ENCODE measurements around the gene AIRE. TPM values are rescaled to one million over a fixed set of nuclear protein-coding genes. Genes with fewer than 3 reads are reported as not detected.

AIRE gene
- total RNA-seq, 1 donor from 2014 or later = 0.17 TPM

GRCh38 chr21:44326716-44327602 lies 41.3 kb downstream of the AIRE start:
- Histone ChIP-seq H3K36me3 (ENCODE audit: control insufficient read depth, insufficient read depth, low read length) (no peaks in the 10 kb centered on the region), H3K27me3 (ENCODE audit: control insufficient read depth, insufficient read depth, low read length) (peaks cover 5% of the 10 kb centered on the region), H3K4me3 (ENCODE audit: low read depth, low read length) (no peak overlapping the region)
- no peak for DNase-seq (ENCODE audit: low read depth)
- TF ChIP-seq, protein P1, sequence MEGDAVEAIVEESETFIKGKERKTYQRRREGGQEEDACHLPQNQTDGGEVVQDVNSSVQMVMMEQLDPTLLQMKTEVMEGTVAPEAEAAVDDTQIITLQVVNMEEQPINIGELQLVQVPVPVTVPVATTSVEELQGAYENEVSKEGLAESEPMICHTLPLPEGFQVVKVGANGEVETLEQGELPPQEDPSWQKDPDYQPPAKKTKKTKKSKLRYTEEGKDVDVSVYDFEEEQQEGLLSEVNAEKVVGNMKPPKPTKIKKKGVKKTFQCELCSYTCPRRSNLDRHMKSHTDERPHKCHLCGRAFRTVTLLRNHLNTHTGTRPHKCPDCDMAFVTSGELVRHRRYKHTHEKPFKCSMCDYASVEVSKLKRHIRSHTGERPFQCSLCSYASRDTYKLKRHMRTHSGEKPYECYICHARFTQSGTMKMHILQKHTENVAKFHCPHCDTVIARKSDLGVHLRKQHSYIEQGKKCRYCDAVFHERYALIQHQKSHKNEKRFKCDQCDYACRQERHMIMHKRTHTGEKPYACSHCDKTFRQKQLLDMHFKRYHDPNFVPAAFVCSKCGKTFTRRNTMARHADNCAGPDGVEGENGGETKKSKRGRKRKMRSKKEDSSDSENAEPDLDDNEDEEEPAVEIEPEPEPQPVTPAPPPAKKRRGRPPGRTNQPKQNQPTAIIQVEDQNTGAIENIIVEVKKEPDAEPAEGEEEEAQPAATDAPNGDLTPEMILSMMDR (IDR thresholded peaks at IDR 0.05; ENCODE audit: insufficient read depth, low read length, poor library complexity, severe bottlenecking) = no peak

- no peak for DNase-seq (ENCODE audit: low read depth)
- Histone ChIP-seq H3K4me3 (ENCODE audit: low read depth, low read length) (no peak overlapping the region), H3K27me3 (ENCODE audit: control insufficient read depth, insufficient read depth, low read length) (peaks cover 5% of the 10 kb centered on the region), H3K36me3 (ENCODE audit: control insufficient read depth, insufficient read depth, low read length) (no peaks in the 10 kb centered on the region)
- TF ChIP-seq, protein P1 (IDR thresholded peaks at IDR 0.05; ENCODE audit: insufficient read depth, low read length, poor library complexity, severe bottlenecking) = no peak
Measured at GRCh38 chr21:44327603-44327974, 41.9 kb downstream of the AIRE start.

GRCh38 chr21:44328242-44328895 lies 42.7 kb downstream of the AIRE start:
- TF ChIP-seq, protein P1 (IDR thresholded peaks at IDR 0.05; ENCODE audit: insufficient read depth, low read length, poor library complexity, severe bottlenecking) = no peak
- H3K27me3 ChIP-seq (ENCODE audit: control insufficient read depth, insufficient read depth, low read length) = peaks cover 8% of the 10 kb centered on the region
- no peaks in the 10 kb centered on the region for H3K36me3 ChIP-seq (ENCODE audit: control insufficient read depth, insufficient read depth, low read length)
- H3K4me3 ChIP-seq (ENCODE audit: low read depth, low read length) = no peak overlapping the region
- DNase-seq (ENCODE audit: low read depth) = no peak

DNA sequence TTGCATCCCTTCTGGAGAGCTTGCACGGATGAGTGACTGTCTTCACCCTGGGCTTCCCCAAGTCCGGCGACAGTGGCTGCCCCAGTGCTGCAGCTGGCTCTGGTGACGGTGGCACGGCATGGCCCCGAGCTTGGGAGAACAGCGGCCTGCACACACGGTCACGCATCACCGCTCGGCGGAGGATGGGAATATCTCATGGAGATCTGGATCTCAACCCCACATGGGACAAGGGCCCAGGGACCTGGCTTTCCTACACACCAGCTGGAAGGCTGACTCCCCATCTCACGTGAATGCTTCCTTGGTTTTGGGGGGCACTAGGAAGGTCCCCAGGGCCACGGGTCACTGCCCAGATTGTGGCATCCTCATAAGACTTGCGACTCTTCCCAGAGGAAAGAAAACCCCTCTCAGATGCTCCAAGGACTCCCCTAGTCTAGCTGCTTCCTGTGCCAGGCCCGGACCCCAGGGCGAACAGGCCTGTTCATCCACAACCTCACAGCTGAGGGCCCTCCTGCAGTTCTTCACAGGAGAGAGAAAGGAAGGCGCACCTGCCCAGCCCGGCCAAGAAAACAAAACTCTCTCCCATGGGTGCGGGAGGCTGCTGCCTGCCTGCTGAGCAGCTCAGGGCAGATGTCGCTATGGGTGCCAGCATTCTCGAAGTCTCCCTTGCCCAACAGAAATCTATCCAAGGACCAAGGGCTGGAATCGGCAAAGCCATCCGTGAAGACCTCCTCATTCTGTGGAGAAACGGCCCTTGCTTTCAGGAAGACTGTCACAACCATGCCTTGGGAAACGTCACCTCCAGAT lies 43.6 kb downstream of the AIRE start:
- H3K4me3 ChIP-seq (ENCODE audit: low read depth, low read length) = no peak overlapping the region
- TF ChIP-seq, protein P1 (IDR thresholded peaks at IDR 0.05; ENCODE audit: insufficient read depth, low read length, poor library complexity, severe bottlenecking) = no peak
- no peak for DNase-seq (ENCODE audit: low read depth)
- H3K27me3 ChIP-seq (ENCODE audit: control insufficient read depth, insufficient read depth, low read length) = peaks cover 15% of the 10 kb centered on the region
- no peaks in the 10 kb centered on the region for H3K36me3 ChIP-seq (ENCODE audit: control insufficient read depth, insufficient read depth, low read length)

GRCh38 chr21:44329971-44330681 lies 44.5 kb downstream of the AIRE start:
- H3K4me3 ChIP-seq (ENCODE audit: low read depth, low read length) = no peak overlapping the region
- H3K27me3 ChIP-seq (ENCODE audit: control insufficient read depth, insufficient read depth, low read length) = peaks cover 15% of the 10 kb centered on the region
- TF ChIP-seq, protein P1 (IDR thresholded peaks at IDR 0.05; ENCODE audit: insufficient read depth, low read length, poor library complexity, severe bottlenecking) = no peak
- DNase-seq (ENCODE audit: low read depth) = no peak
- H3K36me3 ChIP-seq (ENCODE audit: control insufficient read depth, insufficient read depth, low read length) = no peaks in the 10 kb centered on the region
